Measurements from ENCODE around the gene ASIC2. TPM values are rescaled to one million over a fixed set of nuclear protein-coding genes. Genes with fewer than 3 reads are reported as not detected.

Gene ASIC2
- total and polyA plus RNA-seq, 2 donors (not counting 1 experiment from before 2014, with no cell fraction given): not detected

GRCh38 chr17:33229499-33229898 is 63.6 kb downstream of the ASIC2 start:
- no peak overlapping the region for H2AFZ ChIP-seq (ENCODE audit: insufficient read depth, low read depth, low read length, poor library complexity, severe bottlenecking)
- no peak overlapping the region for H3K4me2 ChIP-seq (replicated peaks; ENCODE audit: low read depth, low read length, poor library complexity, severe bottlenecking)
- no peak overlapping the region for H3K4me3 ChIP-seq (ENCODE audit: control extremely low read depth in 1 of 5, extremely low read depth in 1 of 5, insufficient read depth in 1 of 5, low read depth in 2 of 5, low read length in 4 of 5)
- DNase-seq (no peak), ATAC-seq (ENCODE audit: low read depth) (no peak)
- H3K36me3 ChIP-seq (replicated peaks in 1 of 2; ENCODE audit: control extremely low read depth in 1 of 2, control insufficient read depth in 1 of 2, extremely low read depth in 1 of 2, insufficient read depth in 2 of 2, low read length in 1 of 2): no peaks in the 10 kb centered on the region
- no peak overlapping the region for H3K4me3 Mint-ChIP-seq
- H3K27ac ChIP-seq (ENCODE audit: low read length in 2 of 2): no peak overlapping the region
- peaks cover 0 to 4% (median 0%) of the 10 kb centered on the region in 3 donors for H3K9me3 ChIP-seq (ENCODE audit: control extremely low read depth in 1 of 3, control insufficient read depth in 2 of 3, insufficient read depth in 1 of 3, low read length in 2 of 3)
- no peaks in the 10 kb centered on the region for H3K4me1 ChIP-seq (ENCODE audit: control insufficient read depth in 2 of 2, insufficient read depth in 2 of 2, low read length in 2 of 2)
- intact Hi-C loops (cut with micrococcal nuclease): no loop called here
- 88% methylated on average over 6 of the region's 7 CpGs for WGBS (ENCODE audit: insufficient coverage)
- TF ChIP-seq CTCF (IDR thresholded peaks at IDR 0.05) (no peak), EZH2 (IDR thresholded peaks at IDR 0.05; ENCODE audit: borderline replicate concordance, insufficient read depth, low read depth, low read length, poor library complexity, severe bottlenecking) (no peak)
- ChIA-PET POLR2A (no interaction called here), CTCF (no interaction called here)
- no peaks in the 10 kb centered on the region for H3K79me2 ChIP-seq (ENCODE audit: control insufficient read depth, insufficient read depth, low read length)
- H3K9me3 Mint-ChIP-seq (ENCODE audit: insufficient read depth): no peaks in the 10 kb centered on the region
- no peaks in the 10 kb centered on the region for H3K4me1 Mint-ChIP-seq
- H3K27ac Mint-ChIP-seq: no peak overlapping the region
- H3K27me3 ChIP-seq (replicated peaks in 1 of 4; ENCODE audit: control extremely low read depth in 1 of 4, control insufficient read depth in 3 of 4, insufficient read depth in 4 of 4, low read length in 3 of 4): peaks cover 0 to 3% (median 0%) of the 10 kb centered on the region in 4 experiments
- peaks cover 5% of the 10 kb centered on the region for H3K27me3 Mint-ChIP-seq
- no peak overlapping the region for H3K9ac ChIP-seq (ENCODE audit: low read length)
- H4K20me1 ChIP-seq (ENCODE audit: control insufficient read depth, insufficient read depth, low read length, poor library complexity, severe bottlenecking): no peaks in the 10 kb centered on the region

- POLR2A ChIA-PET: no interaction called here
- no peak for TF ChIP-seq EZH2 (IDR thresholded peaks at IDR 0.05; ENCODE audit: borderline replicate concordance, insufficient read depth, low read depth, low read length, poor library complexity, severe bottlenecking)
Measured at GRCh38 chr17:33229028-33229427, 64.1 kb downstream of the ASIC2 start.

More at GRCh38 chr17:33229028-33229427, 64.1 kb downstream of the ASIC2 start:
- H4K20me1 ChIP-seq (ENCODE audit: control insufficient read depth, insufficient read depth, low read length, poor library complexity, severe bottlenecking): no peaks in the 10 kb centered on the region
- no peak overlapping the region for H3K4me3 ChIP-seq (ENCODE audit: control extremely low read depth in 1 of 5, extremely low read depth in 1 of 5, insufficient read depth in 1 of 5, low read depth in 2 of 5, low read length in 4 of 5)
- H3K27me3 ChIP-seq (replicated peaks in 1 of 4; ENCODE audit: control extremely low read depth in 1 of 4, control insufficient read depth in 3 of 4, insufficient read depth in 4 of 4, low read length in 3 of 4): peaks cover 0 to 3% (median 0%) of the 10 kb centered on the region in 4 experiments
- WGBS (ENCODE audit: insufficient coverage): 36% methylated on average over 2 of the region's 5 CpGs
- DNase-seq (no peak), ATAC-seq (ENCODE audit: low read depth) (no peak)
- H3K27ac ChIP-seq (ENCODE audit: low read length in 2 of 2): no peak overlapping the region
- no peak overlapping the region for H3K27ac Mint-ChIP-seq
- H3K4me1 Mint-ChIP-seq: no peaks in the 10 kb centered on the region
- H3K4me2 ChIP-seq (replicated peaks; ENCODE audit: low read depth, low read length, poor library complexity, severe bottlenecking): no peak overlapping the region
- peaks cover 2% of the 10 kb centered on the region for H3K27me3 Mint-ChIP-seq
- no peaks in the 10 kb centered on the region for H3K4me1 ChIP-seq (ENCODE audit: control insufficient read depth in 2 of 2, insufficient read depth in 2 of 2, low read length in 2 of 2)
- H3K79me2 ChIP-seq (ENCODE audit: control insufficient read depth, insufficient read depth, low read length): no peaks in the 10 kb centered on the region
- no peak overlapping the region for H2AFZ ChIP-seq (ENCODE audit: insufficient read depth, low read depth, low read length, poor library complexity, severe bottlenecking)
- H3K4me3 Mint-ChIP-seq: no peak overlapping the region
- CTCF ChIA-PET: no interaction called here
- intact Hi-C loops (cut with micrococcal nuclease): no loop called here
- H3K36me3 ChIP-seq (replicated peaks in 1 of 2; ENCODE audit: control extremely low read depth in 1 of 2, control insufficient read depth in 1 of 2, extremely low read depth in 1 of 2, insufficient read depth in 2 of 2, low read length in 1 of 2): no peaks in the 10 kb centered on the region
- no peak overlapping the region for H3K9ac ChIP-seq (ENCODE audit: low read length)
- H3K9me3 Mint-ChIP-seq (ENCODE audit: insufficient read depth): no peaks in the 10 kb centered on the region
- H3K9me3 ChIP-seq (ENCODE audit: control extremely low read depth in 1 of 3, control insufficient read depth in 2 of 3, insufficient read depth in 1 of 3, low read length in 2 of 3): peaks cover 0 to 4% (median 0%) of the 10 kb centered on the region in 3 donors
